Activated CD4-positive, CD25-positive, alpha-beta regulatory T cell treated with anti-CD3 and anti-CD28 coated beads, Interleukin-2, amount 50 U/mL, for 24 hours (primary cell): ENCODE measurements around the gene PHETA2.
"Not testable (repeated sequence)": the region's sequence is repeated elsewhere in the genome, so short reads cannot be mapped to it uniquely, and the experiment has no call there.

Experiments
- ATAC-seq, 2 donors: fragments of 150-1000 bp; cut with Tn5 transposase; one replicate each; pipeline ENCODE4 v1.10.0; 2021; ENCODE audit warnings: mild to moderate bottlenecking in 1 of 2, moderate library complexity in 1 of 2

The PHETA2 gene

GRCh38 chr22:42070517-42071422, 3.3 kb upstream of the PHETA2 start, which contains the start of gene NAGA:
Gene NAGA (minus strand): TSS chr22:42070812. CDS start chr22:42070297, 515 bp downstream.
- ATAC-seq: peak; percentile 98 to 99

- ATAC-seq: not testable (repeated sequence)
These were observed 2.5 kb upstream of the PHETA2 start for GRCh38 chr22:42071508-42071907.

GRCh38 chr22:42072606-42073330, 1.3 kb upstream of the PHETA2 start:
- ATAC-seq: no peak

- no peak for ATAC-seq
These were observed 417 bp upstream of the PHETA2 start for GRCh38 chr22:42073621-42074041.

- no peak for ATAC-seq
These were observed 1.0 kb downstream of the PHETA2 start for GRCh38 chr22:42074846-42075676.

GRCh38 chr22:42076764-42077485, 2.9 kb downstream of the PHETA2 start:
- no peak for ATAC-seq

GRCh38 chr22:42077486-42078125, 3.6 kb downstream of the PHETA2 start:
- no peak for ATAC-seq

DNA sequence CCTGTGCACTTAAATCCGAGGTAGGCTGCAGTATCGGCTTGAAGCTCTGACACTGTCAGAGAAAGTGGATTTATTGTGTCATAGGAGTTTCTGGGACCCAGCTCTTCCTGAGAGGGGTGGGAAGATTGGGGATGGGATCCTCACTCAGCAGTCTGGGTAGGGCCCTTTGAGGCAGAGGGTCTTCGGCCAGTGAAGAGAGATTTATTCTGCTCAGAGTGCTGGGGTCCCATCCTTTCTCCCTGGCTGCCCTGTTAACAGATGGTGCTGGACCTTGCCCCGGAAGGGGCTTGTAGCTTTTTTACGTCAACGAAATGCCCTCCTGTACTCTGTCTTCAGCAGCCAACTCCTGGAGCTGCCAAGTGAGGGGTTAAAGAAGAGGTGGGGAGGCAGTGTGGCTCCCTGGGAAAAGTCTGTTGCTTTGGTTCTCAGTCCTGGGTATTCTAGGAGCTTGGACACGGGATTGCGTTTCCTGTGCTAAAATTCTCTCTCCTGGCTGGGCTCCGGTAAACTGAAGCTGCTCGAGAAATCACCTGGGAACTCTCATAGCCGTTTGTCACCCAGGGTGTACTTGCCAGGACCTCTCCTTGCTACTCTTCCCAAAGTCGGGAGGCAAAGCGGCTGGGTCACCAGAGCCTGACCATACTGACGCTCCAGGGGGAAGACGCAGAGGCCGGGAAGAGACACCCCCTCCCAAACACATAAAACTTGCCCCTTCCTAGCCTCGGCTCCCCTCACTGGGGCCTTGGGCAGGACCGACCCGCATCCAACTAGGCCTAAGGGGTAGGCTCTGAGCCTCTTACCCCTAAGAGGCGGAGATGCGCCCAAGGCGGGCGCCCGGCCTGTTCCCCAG, 4.6 kb downstream of the PHETA2 start:
- ATAC-seq: no peak

DNA sequence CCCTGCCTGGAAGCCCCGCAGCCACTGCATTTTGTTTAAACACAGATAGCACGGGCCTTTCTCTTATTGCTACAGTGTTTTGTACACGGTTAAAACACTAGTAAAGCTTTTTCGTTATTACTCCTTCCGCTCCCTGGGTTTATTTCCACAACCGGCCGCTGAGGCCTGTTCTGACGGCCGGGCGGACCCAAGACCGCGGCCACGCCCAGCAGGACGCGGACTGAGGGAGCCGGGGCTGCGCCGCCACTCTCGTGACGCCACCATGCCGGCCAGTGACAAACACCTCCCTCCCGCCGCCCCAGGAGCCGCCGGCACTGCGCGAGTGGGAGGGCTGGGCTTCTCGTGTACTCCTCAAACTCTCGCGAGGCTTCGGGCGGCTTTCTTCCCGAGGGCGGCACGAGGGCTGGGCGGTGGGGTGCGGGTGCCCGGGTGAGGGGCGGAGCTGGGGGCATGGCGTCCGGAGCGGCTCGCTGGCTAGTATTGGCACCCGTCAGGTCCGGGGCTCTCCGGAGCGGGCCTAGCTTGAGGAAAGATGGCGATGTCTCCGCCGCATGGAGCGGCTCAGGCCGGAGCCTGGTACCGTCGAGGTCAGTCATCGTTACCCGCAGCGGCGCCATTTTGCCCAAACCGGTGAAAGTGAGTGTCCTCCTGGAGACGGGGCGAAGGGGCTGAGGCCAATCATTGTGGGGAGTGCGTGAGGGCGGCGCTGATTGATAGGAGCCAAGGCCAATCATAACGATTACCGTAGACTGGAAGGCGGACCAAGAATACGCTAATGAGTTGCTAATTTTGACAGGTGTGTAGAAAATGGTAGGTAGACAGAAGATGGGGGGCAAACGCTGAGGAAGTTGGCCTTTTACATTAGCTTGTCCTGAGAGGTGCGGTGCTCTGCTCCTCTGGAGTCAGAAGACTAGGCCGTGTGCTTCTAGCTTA, 5.5 kb downstream of the PHETA2 start, which contains the start of gene SMDT1:
SMDT1 (plus strand) TSS at position 382 of the 933 bp plus-strand sequence; CDS start at position 451, 69 bp downstream.
- peak; percentile 93 to 95 for ATAC-seq

- no peak for ATAC-seq
These were observed 6.2 kb downstream of the PHETA2 start for GRCh38 chr22:42080287-42080686.

DNA sequence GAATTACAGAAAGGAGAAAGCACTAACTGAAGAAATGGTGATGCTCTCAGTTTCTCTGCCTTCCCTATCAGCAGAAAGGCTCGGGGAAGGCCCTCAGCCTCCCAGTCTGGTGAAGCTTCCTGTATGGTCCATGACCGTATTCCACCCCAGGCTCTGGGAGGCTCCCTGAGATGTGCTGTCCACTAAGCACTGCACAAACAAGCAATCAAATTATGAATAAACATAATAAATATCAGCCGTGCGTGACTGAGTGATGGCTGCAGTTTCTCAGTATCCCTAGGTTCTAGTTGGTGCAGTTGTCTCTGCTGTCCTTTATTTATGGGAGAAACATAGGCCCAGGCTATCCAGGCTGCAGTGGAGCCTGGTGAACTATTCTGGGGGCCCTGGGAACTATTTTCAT, 9.1 kb downstream of the PHETA2 start:
- no peak for ATAC-seq

- ATAC-seq: no peak
These were observed 10.8 kb downstream of the PHETA2 start for GRCh38 chr22:42084874-42085273.

GRCh38 chr22:42086051-42086450, 12.0 kb downstream of the PHETA2 start:
- ATAC-seq: no peak

DNA sequence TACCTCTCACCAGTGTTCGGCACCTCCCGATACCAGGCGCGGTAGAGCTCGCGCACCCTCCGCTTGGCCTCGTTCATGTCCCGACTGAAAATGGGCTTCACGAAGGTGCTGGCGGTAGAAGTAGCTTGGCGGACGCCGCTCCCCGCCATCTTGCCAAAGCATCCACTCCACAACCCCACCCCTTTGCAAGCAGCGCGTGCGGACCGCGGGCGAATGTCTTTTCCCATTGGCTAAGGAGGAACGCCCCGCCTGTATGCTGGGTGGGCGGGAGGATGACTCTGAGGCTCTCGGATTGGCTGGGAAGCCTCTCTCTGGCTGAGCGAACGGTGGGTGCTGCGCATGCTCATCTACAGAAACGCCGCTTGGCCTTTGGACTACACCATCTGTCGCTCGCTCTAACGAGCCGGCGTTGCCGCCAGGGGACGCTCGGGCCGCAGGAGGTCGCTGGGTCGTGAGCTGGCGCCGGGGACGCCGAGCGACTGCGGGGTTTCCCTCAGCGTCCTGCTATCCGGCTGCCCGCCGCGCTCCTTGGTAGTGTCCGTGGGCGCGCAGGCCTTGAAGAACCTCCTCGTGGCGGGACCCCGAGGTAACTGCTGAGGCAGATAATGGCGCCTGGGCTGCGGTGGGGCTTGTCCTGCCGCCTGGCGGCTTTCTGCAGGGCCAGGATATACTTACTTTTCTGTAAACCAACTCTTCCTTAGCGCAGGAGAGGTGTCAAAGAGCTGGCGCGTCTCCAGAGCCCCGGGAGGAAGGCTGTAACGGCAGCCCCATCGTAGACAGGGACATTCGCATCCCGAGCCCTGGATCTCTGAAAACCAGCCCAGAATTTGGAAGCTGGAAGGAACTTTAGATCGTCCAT, 16.8 kb downstream of the PHETA2 start, which contains the start of gene NDUFA6:
NDUFA6 (minus strand) TSS at position 177 of the 859 bp plus-strand sequence; CDS start at position 149, 28 bp downstream.
- peak; percentile 94 to 95 for ATAC-seq

GRCh38 chr22:42091455-42091782, 17.4 kb downstream of the PHETA2 start:
- no peak for ATAC-seq

DNA sequence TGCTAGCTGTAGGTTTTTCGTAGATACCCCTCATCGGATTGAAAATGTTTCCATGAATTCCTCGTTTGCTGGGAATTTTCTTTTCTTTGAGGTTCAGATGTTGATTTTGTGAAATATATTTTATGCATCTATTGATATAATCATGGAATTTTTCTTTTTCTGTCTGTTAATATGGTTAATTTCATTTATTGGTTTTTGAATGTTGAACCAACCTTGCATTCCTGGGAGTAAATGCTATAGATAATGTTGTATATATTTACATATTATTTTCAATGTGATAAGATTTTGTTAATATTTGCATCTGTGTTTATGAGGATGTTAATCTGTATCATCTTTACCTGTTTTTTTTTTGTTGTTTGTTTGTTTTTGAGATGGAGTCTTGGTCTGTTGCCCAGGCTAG, 27.2 kb downstream of the PHETA2 start:
- ATAC-seq: no peak

DNA sequence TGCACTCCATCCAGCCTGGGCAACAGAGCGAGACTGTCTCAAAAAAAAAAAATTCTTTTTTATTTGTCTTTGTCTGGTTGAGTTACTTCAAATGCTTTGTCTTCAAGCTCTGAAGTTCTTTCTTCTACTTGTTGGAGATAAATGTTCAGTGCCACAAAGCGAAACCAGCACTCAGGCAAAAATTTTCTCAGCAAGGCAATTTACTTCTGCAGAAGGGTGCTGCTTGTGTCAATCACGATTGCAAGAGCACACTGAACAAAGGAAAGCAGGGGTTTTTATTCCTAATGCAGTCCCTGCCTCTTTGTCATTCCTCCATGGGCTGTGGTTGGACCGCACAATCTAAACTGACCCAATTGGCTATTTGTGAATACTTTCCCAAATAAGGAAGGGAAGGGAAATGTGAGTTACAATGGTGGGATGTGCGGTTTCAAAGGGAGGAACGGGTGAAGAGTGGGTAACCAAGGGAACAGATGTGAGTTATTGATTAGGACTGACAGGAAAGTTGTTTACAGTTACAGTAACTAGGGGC, 30.3 kb downstream of the PHETA2 start:
- not testable (repeated sequence) for ATAC-seq

GRCh38 chr22:42108848-42109247, 34.8 kb downstream of the PHETA2 start:
- no peak for ATAC-seq
